Neural progenitor cell (in vitro differentiated cells): ENCODE measurements around the gene TENT5C. TPM values are rescaled to one million over a fixed set of nuclear protein-coding genes. Genes with fewer than 3 reads are reported as not detected.

ENCODE experiments used
- DNase-seq: peaks from one replicate; pipeline ENCODE4 v3.0.0-alpha.2; 2016; ENCODE audit warnings: low spot score
- H2AFZ ChIP-seq: fragments of 200-600 bp; sonication (generic); replicated peaks from 2 replicates; pipeline ENCODE4 v1.6.1; 2016; ENCODE audit warnings: antibody characterized with exemption
- H3F3A ChIP-seq: fragments of 200-600 bp; sonication (generic); 2 replicates; pipeline ENCODE4 v1.6.1; 2016; ENCODE audit warnings: antibody characterized with exemption, low read depth
- H3K27ac ChIP-seq: fragments of 200-600 bp; sonication (generic); 2 replicates; pipeline ENCODE4 v1.5.1; 2016; ENCODE audit warnings: mild to moderate bottlenecking
- H3K27me3 ChIP-seq: fragments of 200-600 bp; sonication (generic); 2 replicates; pipeline ENCODE4 v1.6.1; 2016; ENCODE audit warnings: mild to moderate bottlenecking, moderate library complexity
- H3K36me3 ChIP-seq: fragments of 200-600 bp; sonication (generic); 2 replicates; pipeline ENCODE4 v1.5.1; 2016
- H3K4me1 ChIP-seq: fragments of 200-600 bp; sonication (generic); 2 replicates; pipeline ENCODE4 v1.6.1; 2016; ENCODE audit warnings: mixed run types
- H3K4me2 ChIP-seq: fragments of 200-600 bp; sonication (generic); 2 replicates; pipeline ENCODE4 v1.6.1; 2016
- H3K4me3 ChIP-seq: fragments of 200-600 bp; sonication (generic); 2 replicates; pipeline ENCODE4 v1.5.1; 2016
- H3K79me2 ChIP-seq: fragments of 200-600 bp; sonication (generic); 2 replicates; pipeline ENCODE4 v1.6.1; 2016; ENCODE audit warnings: low read depth
- H3K9ac ChIP-seq: fragments of 200-600 bp; sonication (generic); 2 replicates; pipeline ENCODE4 v1.6.1; 2016
- H3K9me3 ChIP-seq: fragments of 200-600 bp; sonication (generic); 2 replicates; pipeline ENCODE4 v1.5.1; 2016; ENCODE audit warnings: low read depth
- H4K20me1 ChIP-seq: fragments of 200-600 bp; sonication (generic); 2 replicates; pipeline ENCODE4 v1.6.1; 2016; ENCODE audit warnings: low read depth
- H3K27ac Mint-ChIP-seq: 3 replicates; pipeline ENCODE4 v1.8.0; 2021; ENCODE audit warnings: mixed read lengths
- H3K27me3 Mint-ChIP-seq: 2 replicates; pipeline ENCODE4 v1.8.0; 2022; ENCODE audit warnings: low read depth, mild to moderate bottlenecking, inconsistent platforms, moderate library complexity, mixed read lengths; ENCODE audit not compliant: insufficient read depth
- H3K36me3 Mint-ChIP-seq: 3 replicates; pipeline ENCODE4 v1.8.0; 2021; ENCODE audit warnings: mixed read lengths
- H3K4me1 Mint-ChIP-seq: 3 replicates; pipeline ENCODE4 v1.8.0; 2021; ENCODE audit warnings: mixed read lengths
- H3K4me3 Mint-ChIP-seq: 3 replicates; pipeline ENCODE4 v1.8.0; 2021; ENCODE audit warnings: mild to moderate bottlenecking, moderate library complexity, mixed read lengths
- H3K9me3 Mint-ChIP-seq: 3 replicates; pipeline ENCODE4 v1.8.0; 2020; ENCODE audit warnings: mixed read lengths
- CTCF ChIP-seq: fragments of 200-600 bp; sonication (generic); IDR thresholded peaks from 2 replicates; pipeline ENCODE4 v1.5.1; 2017; ENCODE audit warnings: antibody characterized with exemption, mild to moderate bottlenecking
- EZH2 ChIP-seq: fragments of 200-600 bp; sonication (generic); IDR thresholded peaks from 2 replicates; pipeline ENCODE4 v1.6.1; 2017; ENCODE audit warnings: antibody characterized with exemption, mild to moderate bottlenecking, moderate library complexity
- EZH2phosphoT487 ChIP-seq: fragments of 200-600 bp; sonication (generic); IDR thresholded peaks from 2 replicates; pipeline ENCODE4 v1.6.1; 2017; ENCODE audit warnings: antibody characterized with exemption
- total RNA-seq: library from RNA; depleted of rRNA; stranded (reverse); fragments of >200 nt; gene quantifications from 2 replicates; pipeline ENCODE4 v1.2.3, GENCODE V29; 2015; ENCODE audit warnings: low replicate concordance

Gene TENT5C
- total RNA-seq, 1 donor from 2014 or later = 0.39 TPM

GRCh38 chr1:117594261-117594990 is 11.4 kb upstream of the TENT5C start:
- TF ChIP-seq EZH2phosphoT487 (no peak), CTCF (no peak), EZH2 (no peak)
- Mint-ChIP-seq H3K9me3 (no peaks in the 10 kb centered on the region), H3K27ac (no peak overlapping the region), H3K36me3 (no peaks in the 10 kb centered on the region), H3K27me3 (peaks cover 4% of the 10 kb centered on the region), H3K4me3 (no peak overlapping the region), H3K4me1 (peaks cover 2% of the 10 kb centered on the region)
- Histone ChIP-seq H3K27ac (no peak overlapping the region), H3K4me3 (no peak overlapping the region), H3K27me3 (no peaks in the 10 kb centered on the region), H3K4me1 (no peaks in the 10 kb centered on the region), H3K9me3 (no peaks in the 10 kb centered on the region), H3K4me2 (no peak overlapping the region), H3F3A (no peaks in the 10 kb centered on the region), H3K36me3 (no peaks in the 10 kb centered on the region), H3K9ac (no peak overlapping the region), H3K79me2 (no peaks in the 10 kb centered on the region), H4K20me1 (no peaks in the 10 kb centered on the region), H2AFZ (no peak overlapping the region)
- DNase-seq = no peak

GRCh38 chr1:117596023-117596720 is 9.7 kb upstream of the TENT5C start:
- Mint-ChIP-seq H3K27me3 (peaks cover 2% of the 10 kb centered on the region), H3K4me3 (no peak overlapping the region), H3K4me1 (peaks cover 2% of the 10 kb centered on the region), H3K36me3 (no peaks in the 10 kb centered on the region), H3K9me3 (no peaks in the 10 kb centered on the region), H3K27ac (no peak overlapping the region)
- Histone ChIP-seq H4K20me1 (no peaks in the 10 kb centered on the region), H3K27me3 (no peaks in the 10 kb centered on the region), H2AFZ (no peak overlapping the region), H3K36me3 (no peaks in the 10 kb centered on the region), H3K4me1 (no peaks in the 10 kb centered on the region), H3K4me2 (no peak overlapping the region), H3K4me3 (no peak overlapping the region), H3K9ac (no peak overlapping the region), H3K79me2 (no peaks in the 10 kb centered on the region), H3F3A (no peaks in the 10 kb centered on the region), H3K9me3 (no peaks in the 10 kb centered on the region), H3K27ac (no peak overlapping the region)
- TF ChIP-seq CTCF = no peak
- TF ChIP-seq EZH2 = no peak
- TF ChIP-seq EZH2phosphoT487 = no peak
- DNase-seq = no peak

GRCh38 chr1:117598489-117598888 is 7.4 kb upstream of the TENT5C start:
- no peak overlapping the region for H3K27ac Mint-ChIP-seq
- Histone ChIP-seq H3K27ac (no peak overlapping the region), H3K9ac (no peak overlapping the region), H3K27me3 (peaks cover 12% of the 10 kb centered on the region), H3K4me1 (no peaks in the 10 kb centered on the region), H4K20me1 (no peaks in the 10 kb centered on the region), H3K9me3 (no peaks in the 10 kb centered on the region), H3K4me2 (no peak overlapping the region), H2AFZ (no peak overlapping the region), H3K4me3 (no peak overlapping the region), H3K36me3 (no peaks in the 10 kb centered on the region), H3F3A (no peaks in the 10 kb centered on the region), H3K79me2 (no peaks in the 10 kb centered on the region)
- no peaks in the 10 kb centered on the region for H3K36me3 Mint-ChIP-seq
- peaks cover 3% of the 10 kb centered on the region for H3K27me3 Mint-ChIP-seq
- H3K4me1 Mint-ChIP-seq = peaks cover 2% of the 10 kb centered on the region
- H3K9me3 Mint-ChIP-seq = no peaks in the 10 kb centered on the region
- no peak for TF ChIP-seq EZH2phosphoT487
- TF ChIP-seq CTCF = no peak
- no peak for TF ChIP-seq EZH2
- no peak overlapping the region for H3K4me3 Mint-ChIP-seq
- no peak for DNase-seq
